SK-N-SH (cell line): ENCODE data around the gene PDIA5. TPM values are rescaled to one million over a fixed set of nuclear protein-coding genes. Genes with fewer than 3 reads are reported as not detected.

Experiments used
- CTCF ChIA-PET: fragments of 300-600, 350-600 bp; formaldehyde crosslinking; extraction: SDS; loops from one replicate; lab custom pipeline; 2021; lab: Yijun Ruan, JAX
- POLR2A ChIA-PET: fragments of 350-600 bp; sonication (Branson Sonifier 250); formaldehyde crosslinking; extraction: SDS; loops from one replicate; lab custom pipeline; 2020; ENCODE audit warnings: antibody characterized with exemption, inconsistent platforms; lab: Yijun Ruan, JAX
- DNase-seq: peaks from one replicate; pipeline ENCODE4 v3.0.0; 2012
- H2AFZ ChIP-seq: fragments of 200-600 bp; sonication (generic); 2 replicates; pipeline ENCODE4 v1.8.1; 2016; ENCODE audit warnings: antibody characterized with exemption, mild to moderate bottlenecking, low read depth
- H3F3A ChIP-seq: fragments of 200-600 bp; sonication (generic); replicated peaks from 2 replicates; pipeline ENCODE3; 2016; ENCODE audit warnings: antibody characterized with exemption, mild to moderate bottlenecking; ENCODE audit not compliant: insufficient read depth
- H3K27ac ChIP-seq, 2 experiments: fragments of 200-500 bp in 1 of 2; fragments of 200-600 bp in 1 of 2; sonication (Bioruptor generic) in 1 of 2; sonication (generic), shearing (Covaris generic) in 1 of 2; 2 replicates each; pipeline versions ENCODE4 v1.5.1 to v1.6.1; 2014 to 2016; ENCODE audit warnings: low read depth in 2 of 2, inconsistent platforms in 1 of 2, low read length in 1 of 2, mild to moderate bottlenecking in 1 of 2, mixed read lengths in 1 of 2
- H3K27me3 ChIP-seq: fragments of 200-600 bp; sonication (generic), shearing (Covaris generic); 2 replicates; pipeline ENCODE4 v1.6.1; 2016; ENCODE audit warnings: mixed run types; ENCODE audit not compliant: insufficient read depth
- H3K36me3 ChIP-seq, 2 experiments: fragments of 200-500 bp in 1 of 2; fragments of 200-600 bp in 1 of 2; sonication (Bioruptor generic) in 1 of 2; sonication (generic) in 1 of 2; replicated peaks in 1 of 2; 2 replicates each; pipeline versions ENCODE3 to v1.5.1; 2014 to 2016; ENCODE audit warnings: low read length in 1 of 2, mild to moderate bottlenecking in 1 of 2; ENCODE audit not compliant: insufficient read depth in 2 of 2, control insufficient read depth in 1 of 2
- H3K4me1 ChIP-seq, 2 experiments: fragments of 200-500 bp in 1 of 2; fragments of 200-600 bp in 1 of 2; sonication (Bioruptor generic) in 1 of 2; sonication (generic), shearing (Covaris generic) in 1 of 2; 2 replicates each; pipeline versions ENCODE4 v1.5.1 to v1.6.1; 2014 to 2016; ENCODE audit warnings: low read depth in 1 of 2, low read length in 1 of 2, mixed run types in 1 of 2; ENCODE audit not compliant: insufficient read depth in 2 of 2, control insufficient read depth in 1 of 2
- H3K4me2 ChIP-seq: fragments of 200-600 bp; sonication (generic), shearing (Covaris generic); 2 replicates; pipeline ENCODE4 v1.6.1; 2017; ENCODE audit warnings: mixed run types
- H3K4me3 ChIP-seq, 2 experiments: fragments of 200-500 bp in 1 of 2; fragments of 200-600 bp in 1 of 2; sonication (Bioruptor generic) in 1 of 2; sonication (generic), shearing (Covaris generic) in 1 of 2; 2 replicates each; pipeline versions ENCODE4 v1.5.1 to v1.8.1; 2014 to 2016; ENCODE audit warnings: low read depth in 2 of 2, inconsistent platforms in 1 of 2, low read length in 1 of 2, mild to moderate bottlenecking in 1 of 2, mixed read lengths in 1 of 2, moderate library complexity in 1 of 2
- H3K79me2 ChIP-seq: fragments of 200-600 bp; sonication (generic); 2 replicates; pipeline ENCODE4 v1.8.1; 2017; ENCODE audit warnings: mild to moderate bottlenecking; ENCODE audit not compliant: insufficient read depth
- H3K9ac ChIP-seq: fragments of 200-600 bp; sonication (generic); 2 replicates; pipeline ENCODE4 v1.6.1; 2017; ENCODE audit warnings: mixed run types
- H3K9me2 ChIP-seq: fragments of 200-600 bp; sonication (generic); 2 replicates; pipeline ENCODE4 v1.6.1; 2017; ENCODE audit warnings: mixed run types
- H3K9me3 ChIP-seq: fragments of 200-600 bp; sonication (generic); 2 replicates; pipeline ENCODE4 v1.6.1; 2017; ENCODE audit warnings: mixed run types, mild to moderate bottlenecking, moderate library complexity
- H4K20me1 ChIP-seq: fragments of 200-600 bp; sonication (generic); 2 replicates; pipeline ENCODE4 v1.6.1; 2017; ENCODE audit warnings: mild to moderate bottlenecking, mixed run types; ENCODE audit not compliant: insufficient read depth
- EZH2phosphoT487 ChIP-seq: fragments of 200-600 bp; sonication (generic); IDR thresholded peaks from 2 replicates; pipeline ENCODE4 v1.6.1; 2017; ENCODE audit warnings: low read depth, mixed run types, mild to moderate bottlenecking, antibody characterized with exemption, moderate library complexity, borderline replicate concordance
- FOXJ3 ChIP-seq: sonication (generic); formaldehyde crosslinking; IDR thresholded peaks from 2 replicates; pipeline ENCODE4 v1.5.1; 2020; ENCODE audit warnings: mild to moderate bottlenecking, missing genetic modification reagents
- GATA2 ChIP-seq: sonication (generic); formaldehyde crosslinking; IDR thresholded peaks from 2 replicates; pipeline ENCODE4 v1.5.0; 2020; ENCODE audit warnings: mild to moderate bottlenecking, missing genetic modification reagents
- IRF3 ChIP-seq: fragments of 150-350 bp; IDR thresholded peaks from 2 replicates; pipeline ENCODE4 v1.6.1; 2016; ENCODE audit warnings: mild to moderate bottlenecking, low read depth, low read length
- MAX ChIP-seq: IDR thresholded peaks from 2 replicates; pipeline ENCODE4 v1.4.0; 2012; ENCODE audit warnings: low read depth
- MEF2A ChIP-seq: IDR thresholded peaks from 2 replicates; pipeline ENCODE4 v1.4.0; 2012; ENCODE audit warnings: low read depth, borderline replicate concordance
- MXI1 ChIP-seq: IDR thresholded peaks from 2 replicates; pipeline ENCODE4 v1.6.1; 2012; ENCODE audit warnings: mild to moderate bottlenecking, low read depth, low read length, improper control_type of control experiment
- NRF1 ChIP-seq: IDR thresholded peaks from 2 replicates; pipeline ENCODE4 v1.6.1; 2012; ENCODE audit warnings: low read depth, mild to moderate bottlenecking, low read length
- POLR2AphosphoS5 ChIP-seq: IDR thresholded peaks from 2 replicates; pipeline ENCODE4 v1.6.1; 2012; ENCODE audit warnings: low read depth, low read length
- REST ChIP-seq: IDR thresholded peaks from 2 replicates; pipeline ENCODE4 v1.6.1; 2012; ENCODE audit warnings: mild to moderate bottlenecking, low read depth, low read length, moderate library complexity
- RFX5 ChIP-seq: IDR thresholded peaks from 2 replicates; pipeline ENCODE4 v1.6.1; 2012; ENCODE audit warnings: mild to moderate bottlenecking, improper control_type of control experiment, low read length
- RXRA ChIP-seq: IDR thresholded peaks from 2 replicates; pipeline ENCODE4 v1.4.0; 2012; ENCODE audit warnings: low read depth, mild to moderate bottlenecking, borderline replicate concordance
- SIN3A ChIP-seq: IDR thresholded peaks from 2 replicates; pipeline ENCODE4 v1.6.1; 2012; ENCODE audit warnings: low read depth, mild to moderate bottlenecking, low read length, moderate library complexity, borderline replicate concordance
- SMC3 ChIP-seq: IDR thresholded peaks from 2 replicates; pipeline ENCODE4 v1.6.1; 2012; ENCODE audit warnings: low read depth, low read length, improper control_type of control experiment
- TAF1 ChIP-seq: IDR thresholded peaks from 2 replicates; pipeline ENCODE4 v1.6.1; 2012; ENCODE audit warnings: low read depth, mild to moderate bottlenecking, low read length, moderate library complexity, borderline replicate concordance
- TCF12 ChIP-seq: IDR thresholded peaks from 2 replicates; pipeline ENCODE4 v1.4.0; 2012
- TEAD4 ChIP-seq: IDR thresholded peaks from 2 replicates; pipeline ENCODE4 v1.4.0; 2012; ENCODE audit warnings: mild to moderate bottlenecking, borderline replicate concordance; ENCODE audit not compliant: insufficient read depth
- USF1 ChIP-seq: IDR thresholded peaks from 2 replicates; pipeline ENCODE4 v1.4.0; 2012; ENCODE audit warnings: low read depth, borderline replicate concordance
- USF2 ChIP-seq: fragments of 150-350 bp; IDR thresholded peaks from 2 replicates; pipeline ENCODE4 v1.6.1; 2017; ENCODE audit warnings: antibody characterized with exemption, low read length, low read depth, borderline replicate concordance
- WGBS: methylation state at CpG from one replicate; pipeline ENCODE4 v1.1.6; 2017; ENCODE audit warnings: low lambda C conversion rate; 5-methylcytosine and 5-hydroxymethylcytosine counted together
- polyA plus RNA-seq, 3 experiments: library from polyadenylated mRNA; depleted of rRNA; stranded (reverse); fragments of >200 nt; gene quantifications; 2 replicates each; pipeline ENCODE4 v1.2.3, GENCODE V29; 2012

The PDIA5 gene
- polyA plus RNA-seq, 1 of the 3 experiments (the other 2 are of a cell fraction), result 28.6 TPM

GRCh38 chr3:123180791-123181190, 114.0 kb downstream of the PDIA5 start (continued):
- no peak for TF ChIP-seq REST
- no peak for TF ChIP-seq MAX
- TF ChIP-seq SMC3, result no peak
- TF ChIP-seq POLR2AphosphoS5, result no peak
- TF ChIP-seq RXRA, result no peak

GRCh38 chr3:123186695-123187094, 119.9 kb downstream of the PDIA5 start:
- Histone ChIP-seq H3K9me2 (no peaks in the 10 kb centered on the region), H3F3A (no peaks in the 10 kb centered on the region), H3K27ac (no peak overlapping the region), H2AFZ (no peak overlapping the region), H4K20me1 (no peaks in the 10 kb centered on the region), H3K9ac (no peak overlapping the region), H3K4me3 (no peak overlapping the region), H3K9me3 (no peaks in the 10 kb centered on the region), H3K36me3 (no peaks in the 10 kb centered on the region), H3K79me2 (no peaks in the 10 kb centered on the region), H3K4me1 (no peaks in the 10 kb centered on the region; a peak in 2 of 4 replicates), H3K27me3 (no peaks in the 10 kb centered on the region), H3K4me2 (no peak overlapping the region)
- DNase-seq, result no peak
- POLR2A ChIA-PET, result no interaction called here
- TF ChIP-seq NRF1 (no peak), GATA2 (CRISPR knock-in tag) (no peak), USF2 (no peak), TCF12 (no peak), SMC3 (no peak), EZH2phosphoT487 (no peak), TEAD4 (no peak), FOXJ3 (CRISPR knock-in tag) (no peak), MEF2A (no peak), SIN3A (no peak), MXI1 (no peak), USF1 (no peak), IRF3 (no peak), RFX5 (no peak), TAF1 (no peak)
- CTCF ChIA-PET, result no interaction called here
- WGBS, result 68% methylated on average over 2 of the region's 2 CpGs
